Liver (tissue), 3 donors: ENCODE measurements around the gene GMDS.

ENCODE experiments used
- GABPA ChIP-seq, 2 donors: IDR thresholded peaks in 1 of 2; conservative IDR thresholded peaks in 1 of 2; 2 replicates each; pipeline ENCODE4 v1.6.1; 2016; ENCODE audit warnings: antibody characterized with exemption in 2 of 2, mild to moderate bottlenecking in 1 of 2, moderate library complexity in 1 of 2
- REST ChIP-seq: IDR thresholded peaks from 2 replicates; pipeline ENCODE4 v1.6.1; 2016; ENCODE audit warnings: antibody characterized with exemption, mild to moderate bottlenecking
- TF ChIP-seq, protein P1 (sequence below): IDR thresholded peaks from 2 replicates; pipeline ENCODE4 v1.6.1; 2016; ENCODE audit warnings: antibody characterized with exemption
- TF ChIP-seq, protein P2 (sequence below): fragments of 150-350 bp; IDR thresholded peaks from 2 replicates; pipeline ENCODE4 v1.5.1; 2017; ENCODE audit warnings: improper control_type of control experiment, low read depth, low read length; ENCODE audit not compliant: missing input control
- donor health status: healthy.
- donor health status: healthy.

DNA sequence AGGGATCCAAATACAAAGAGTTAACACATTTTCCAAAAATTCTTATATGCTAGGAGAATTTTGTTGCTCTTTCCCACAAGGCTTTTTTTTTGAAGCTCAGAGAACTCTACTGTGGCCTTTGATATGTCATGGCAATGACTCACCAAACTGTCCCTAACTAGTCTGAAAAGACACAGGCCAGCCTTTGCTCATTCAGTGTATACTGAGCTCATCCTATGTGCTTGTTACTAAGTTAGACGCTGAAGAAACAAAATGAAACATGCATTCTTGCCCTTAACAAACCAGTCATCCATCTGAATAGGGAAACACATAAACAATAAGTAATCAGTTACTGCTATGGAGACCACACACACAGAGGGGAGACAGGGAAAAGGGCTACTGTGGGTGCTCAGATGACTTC lies 343.8 kb downstream of the GMDS start:
- TF ChIP-seq, protein P1, sequence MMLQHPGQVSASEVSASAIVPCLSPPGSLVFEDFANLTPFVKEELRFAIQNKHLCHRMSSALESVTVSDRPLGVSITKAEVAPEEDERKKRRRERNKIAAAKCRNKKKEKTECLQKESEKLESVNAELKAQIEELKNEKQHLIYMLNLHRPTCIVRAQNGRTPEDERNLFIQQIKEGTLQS = no peak
- TF ChIP-seq, protein P2, sequence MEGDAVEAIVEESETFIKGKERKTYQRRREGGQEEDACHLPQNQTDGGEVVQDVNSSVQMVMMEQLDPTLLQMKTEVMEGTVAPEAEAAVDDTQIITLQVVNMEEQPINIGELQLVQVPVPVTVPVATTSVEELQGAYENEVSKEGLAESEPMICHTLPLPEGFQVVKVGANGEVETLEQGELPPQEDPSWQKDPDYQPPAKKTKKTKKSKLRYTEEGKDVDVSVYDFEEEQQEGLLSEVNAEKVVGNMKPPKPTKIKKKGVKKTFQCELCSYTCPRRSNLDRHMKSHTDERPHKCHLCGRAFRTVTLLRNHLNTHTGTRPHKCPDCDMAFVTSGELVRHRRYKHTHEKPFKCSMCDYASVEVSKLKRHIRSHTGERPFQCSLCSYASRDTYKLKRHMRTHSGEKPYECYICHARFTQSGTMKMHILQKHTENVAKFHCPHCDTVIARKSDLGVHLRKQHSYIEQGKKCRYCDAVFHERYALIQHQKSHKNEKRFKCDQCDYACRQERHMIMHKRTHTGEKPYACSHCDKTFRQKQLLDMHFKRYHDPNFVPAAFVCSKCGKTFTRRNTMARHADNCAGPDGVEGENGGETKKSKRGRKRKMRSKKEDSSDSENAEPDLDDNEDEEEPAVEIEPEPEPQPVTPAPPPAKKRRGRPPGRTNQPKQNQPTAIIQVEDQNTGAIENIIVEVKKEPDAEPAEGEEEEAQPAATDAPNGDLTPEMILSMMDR = no peak
- no peak for TF ChIP-seq GABPA (IDR thresholded peaks at IDR 0.05 in 1 of 2, conservative IDR thresholded peaks at IDR 0.05 in 1 of 2)
- no peak for TF ChIP-seq REST
